GM21423 (cell line): ENCODE results near the gene VASP.

Source experiments
- ATAC-seq: cut with Tn5 transposase; IDR thresholded peaks from one replicate; pipeline ENCODE4 v1.9.1; 2021; ENCODE audit warnings: mild to moderate bottlenecking, moderate library complexity; ENCODE audit not compliant: unreplicated experiment

The VASP gene

GRCh38 chr19:45473682-45474605 is 33.3 kb upstream of the VASP start:
- no peak for ATAC-seq

GRCh38 chr19:45474606-45475521 is 32.4 kb upstream of the VASP start:
- ATAC-seq = no peak

DNA sequence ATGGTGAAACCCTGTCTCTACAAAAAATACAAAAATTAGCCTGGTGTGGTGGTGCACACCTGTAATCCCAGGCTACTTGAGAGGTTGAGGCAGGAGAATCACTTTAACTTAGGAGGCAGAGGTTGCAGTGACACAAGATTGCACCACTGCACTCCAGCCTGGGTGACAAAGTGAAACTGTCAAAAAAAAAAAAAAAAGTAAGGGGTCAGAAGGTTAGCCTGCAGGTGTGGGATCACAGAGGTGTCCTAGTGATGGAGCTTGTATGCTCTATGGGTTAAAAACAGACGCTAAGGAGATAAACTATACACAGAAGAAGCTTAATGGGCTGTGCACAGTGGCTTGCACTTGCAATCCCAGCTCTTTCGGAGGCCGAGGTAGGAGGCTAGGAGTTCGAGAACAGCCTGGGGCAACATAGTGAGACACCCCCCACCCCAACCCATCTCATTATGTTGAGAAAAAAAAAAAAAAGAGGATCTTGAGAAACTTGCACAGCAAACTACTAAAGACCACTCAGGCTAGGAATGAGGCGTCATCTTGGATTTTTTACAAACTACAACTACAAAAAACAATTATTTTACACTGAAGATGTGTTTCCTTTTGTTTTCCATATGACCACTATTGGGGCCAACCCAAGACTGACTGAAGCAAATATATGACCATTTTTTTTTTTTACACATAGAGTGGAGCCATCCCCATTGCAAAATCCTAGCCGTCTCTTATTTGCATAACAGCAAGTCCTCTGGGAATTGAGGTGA is 31.6 kb upstream of the VASP start:
- no peak for ATAC-seq

GRCh38 chr19:45476304-45476703 is 31.0 kb upstream of the VASP start:
- ATAC-seq = no peak

GRCh38 chr19:45477186-45477585 is 30.1 kb upstream of the VASP start:
- no peak for ATAC-seq

GRCh38 chr19:45477713-45478453 is 29.4 kb upstream of the VASP start:
- ATAC-seq = peak; percentile 22

GRCh38 chr19:45478454-45479238 is 28.6 kb upstream of the VASP start:
- ATAC-seq = peak; percentile 67

DNA sequence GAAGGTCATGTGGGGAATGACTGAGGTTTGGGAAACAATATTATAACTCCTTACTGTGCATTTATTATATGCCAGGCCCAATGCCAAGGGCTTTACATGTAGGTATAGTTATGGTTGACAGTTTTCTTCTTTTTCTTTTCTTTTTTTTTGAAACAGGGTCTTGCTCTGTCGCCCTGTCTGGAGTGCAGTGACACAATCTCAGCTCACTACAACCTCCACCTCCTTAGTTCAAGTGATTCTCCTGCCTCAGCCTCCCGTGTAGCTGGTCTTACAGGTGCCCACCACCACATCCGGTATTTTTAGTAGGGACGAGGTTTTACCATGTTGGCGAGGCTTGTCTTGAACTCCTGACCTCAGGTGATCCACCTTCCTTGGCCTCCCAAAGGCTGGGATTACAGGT is 24.2 kb upstream of the VASP start:
- ATAC-seq = no peak

DNA sequence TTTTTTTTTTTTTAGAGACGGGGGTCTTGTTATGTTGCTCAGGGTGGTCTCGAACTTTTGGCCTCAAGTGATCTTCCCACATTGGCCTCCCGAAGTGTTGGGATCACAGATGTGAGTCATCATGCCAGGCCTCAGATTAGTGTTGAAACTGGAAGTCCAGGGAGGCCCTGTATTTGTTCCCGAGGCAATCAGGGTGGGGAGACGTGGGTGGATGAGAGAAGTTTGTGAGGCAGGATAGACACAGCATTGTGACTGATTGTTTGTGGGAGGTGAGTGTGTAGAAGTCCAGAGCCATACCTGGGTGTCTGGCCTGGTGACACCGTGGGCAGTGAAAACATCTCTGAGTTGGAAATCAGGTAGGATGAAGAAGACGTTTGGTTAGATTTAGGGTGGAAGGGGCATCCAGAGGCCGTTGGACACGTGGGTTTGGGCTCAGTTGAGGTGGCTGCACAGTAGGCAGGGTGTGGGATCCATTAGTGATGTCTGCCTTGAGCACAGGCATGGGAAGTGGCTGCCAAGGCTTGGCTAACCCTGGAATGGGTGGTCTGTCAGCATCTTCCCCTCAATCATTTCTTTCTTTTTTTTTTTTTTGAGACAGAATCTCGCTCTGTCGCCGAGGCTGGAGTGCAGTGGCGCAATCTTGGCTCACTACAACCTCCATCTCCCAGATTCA is 22.9 kb upstream of the VASP start:
- no peak for ATAC-seq

DNA sequence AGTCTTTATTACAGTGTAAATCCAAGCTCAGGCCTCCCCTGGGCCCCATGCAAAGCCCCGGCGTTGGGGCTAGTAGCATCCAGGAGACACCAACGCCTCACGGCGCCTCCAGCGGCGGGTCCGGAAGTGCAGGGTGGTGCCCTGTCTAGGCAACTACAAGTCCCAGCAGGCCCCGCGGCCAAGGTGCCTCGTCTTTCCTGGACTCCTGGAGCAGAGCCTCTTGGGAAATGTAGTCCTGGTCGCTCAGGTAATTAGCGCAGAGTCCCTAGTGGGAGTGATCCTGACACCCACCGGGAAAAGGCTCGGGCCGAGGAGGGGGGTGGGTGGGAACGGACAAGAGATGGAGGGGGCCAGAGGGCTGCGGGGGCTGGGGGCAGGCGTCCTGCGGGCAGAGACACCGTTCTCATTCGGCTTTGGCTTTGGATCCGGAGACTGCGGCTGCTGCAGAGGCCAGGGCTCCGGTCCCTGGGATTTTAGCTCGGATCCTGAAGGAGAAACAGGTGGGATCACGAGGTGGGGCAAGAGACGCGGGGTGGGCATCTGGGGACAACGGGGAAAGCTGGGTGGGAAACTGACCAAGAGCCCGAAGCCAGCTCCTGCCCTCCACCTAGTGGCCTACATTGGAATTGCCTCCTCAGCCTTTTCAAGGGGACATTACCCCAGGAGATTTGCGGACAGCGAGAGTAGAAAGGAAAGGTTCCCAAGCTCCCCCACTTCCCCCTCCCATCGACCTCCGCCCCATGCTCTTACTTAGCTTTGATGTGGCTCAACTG is 21.8 kb upstream of the VASP start:
- peak; percentile 94 for ATAC-seq

- no peak for ATAC-seq
Observed at GRCh38 chr19:45488708-45489107, 18.6 kb upstream of the VASP start.

- no peak for ATAC-seq
Observed at GRCh38 chr19:45489216-45489855, 17.9 kb upstream of the VASP start.

- no peak for ATAC-seq
Observed at GRCh38 chr19:45492137-45492626, 15.1 kb upstream of the VASP start.

GRCh38 chr19:45492627-45493470 is 14.4 kb upstream of the VASP start:
- ATAC-seq = no peak

GRCh38 chr19:45494261-45494916 is 12.9 kb upstream of the VASP start:
- no peak for ATAC-seq

GRCh38 chr19:45495178-45495577 is 12.1 kb upstream of the VASP start:
- no peak for ATAC-seq
